Tibial nerve (tissue), 4 donors: ENCODE measurements around the gene PHLDA2.

ENCODE experiments used
- CTCF ChIP-seq, 5 experiments: fragments of 200-600 bp in 3 of 5; fragments of 450-650 bp in 2 of 5; sonication (generic) in 3 of 5; IDR thresholded peaks; one replicate each; pipeline ENCODE4 v1.5.1; 2016 to 2019; ENCODE audit warnings: antibody characterized with exemption in 5 of 5, mild to moderate bottlenecking in 3 of 5, moderate library complexity in 2 of 5
- EP300 ChIP-seq, 2 donors: sonication (generic); formaldehyde crosslinking; IDR thresholded peaks; one replicate each; pipeline ENCODE4 v1.6.1; 2017; ENCODE audit warnings: antibody characterized with exemption in 2 of 2, mild to moderate bottlenecking in 1 of 2
- POLR2A ChIP-seq, 2 donors: fragments of 450-650 bp; IDR thresholded peaks; one replicate each; pipeline ENCODE4 v1.6.1; 2017; ENCODE audit warnings: antibody characterized with exemption in 2 of 2, mild to moderate bottlenecking in 2 of 2, moderate library complexity in 2 of 2

GRCh38 chr11:2911088-2911784, 18.0 kb downstream of the PHLDA2 start:
- TF ChIP-seq CTCF (IDR thresholded peaks at IDR 0.05) (no peak), POLR2A (IDR thresholded peaks at IDR 0.05) (no peak), EP300 (IDR thresholded peaks at IDR 0.05) (no peak)
